ENCODE results near the gene KBTBD8. TPM values are rescaled to one million over a fixed set of nuclear protein-coding genes. Genes with fewer than 3 reads are reported as not detected.

Gene KBTBD8
- total and polyA plus RNA-seq, 4 donors = 0.94 to 5.0 (median 3.0) TPM

DNA sequence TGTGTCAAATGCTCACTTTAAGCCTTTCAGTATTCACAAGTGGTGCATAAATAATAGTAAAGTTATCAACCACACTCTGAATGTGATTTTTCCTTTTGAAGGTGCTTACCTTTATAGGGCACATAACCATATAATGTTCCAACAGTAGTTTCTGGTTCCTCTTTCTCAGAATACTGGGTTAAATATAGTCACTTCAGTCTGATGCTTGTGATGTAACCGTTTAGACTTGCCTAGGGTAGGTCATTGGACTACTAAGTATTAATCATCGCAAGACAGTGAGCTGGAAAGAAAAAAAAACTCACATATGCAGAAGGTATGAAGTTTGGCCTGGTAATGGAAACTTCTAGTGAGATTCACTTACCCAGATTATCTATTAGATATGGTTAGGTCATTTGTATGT lies 1.9 kb downstream of the KBTBD8 start:
- Histone ChIP-seq H3K27me3 (ENCODE audit: control insufficient read depth in 3 of 3, insufficient read depth in 3 of 3, low read length in 2 of 3) (peaks cover 0 to 22% (median 3%) of the 10 kb centered on the region in 3 donors), H3K9me3 (ENCODE audit: control insufficient read depth in 4 of 4, insufficient read depth in 3 of 4, low read length in 3 of 4) (no peaks in the 10 kb centered on the region), H3K9ac (ENCODE audit: insufficient read depth in 1 of 2, low read length in 2 of 2) (no peak overlapping the region), H3K27ac (ENCODE audit: low read depth in 1 of 2, low read length in 1 of 2) (peak overlapping the region in 1 of 2 donors; percentile 4), H3K36me3 (ENCODE audit: control insufficient read depth in 4 of 4, insufficient read depth in 4 of 4, low read length in 4 of 4) (peaks cover 0 to 10% (median 2%) of the 10 kb centered on the region in 4 donors), H3K4me1 (ENCODE audit: control insufficient read depth in 5 of 5, insufficient read depth in 5 of 5, low read length in 5 of 5) (peaks cover 0 to 9% (median 3%) of the 10 kb centered on the region in 5 donors), H3K4me3 (no peak overlapping the region)
- 57 to 67% methylated on average over 2 of the region's 2 CpGs for whole genome bisulfite sequencing, 2 donors
- no peak for ATAC-seq (ENCODE audit: insufficient read depth, low FRiP score)
- TF ChIP-seq CTCF (IDR thresholded peaks at IDR 0.05; ENCODE audit: control extremely low read depth, extremely low read depth) = no peak
- no peak for DNase-seq

- Histone ChIP-seq H3K4me3 (no peak overlapping the region), H3K9me3 (ENCODE audit: control insufficient read depth in 4 of 4, insufficient read depth in 3 of 4, low read length in 3 of 4) (no peaks in the 10 kb centered on the region), H3K27ac (ENCODE audit: low read depth in 1 of 2, low read length in 1 of 2) (no peak overlapping the region), H3K9ac (ENCODE audit: insufficient read depth in 1 of 2, low read length in 2 of 2) (no peak overlapping the region), H3K36me3 (ENCODE audit: control insufficient read depth in 4 of 4, insufficient read depth in 4 of 4, low read length in 4 of 4) (peaks cover 0 to 10% (median 2%) of the 10 kb centered on the region in 4 donors), H3K4me1 (ENCODE audit: control insufficient read depth in 5 of 5, insufficient read depth in 5 of 5, low read length in 5 of 5) (peaks cover 0 to 10% (median 3%) of the 10 kb centered on the region in 5 donors), H3K27me3 (ENCODE audit: control insufficient read depth in 3 of 3, insufficient read depth in 3 of 3, low read length in 2 of 3) (peaks cover 0 to 22% (median 3%) of the 10 kb centered on the region in 3 donors)
- TF ChIP-seq CTCF (IDR thresholded peaks at IDR 0.05; ENCODE audit: control extremely low read depth, extremely low read depth) = no peak
- ATAC-seq (ENCODE audit: insufficient read depth, low FRiP score) (no peak), DNase-seq (no peak)
- 78 to 85% methylated on average over 8 of the region's 8 CpGs for WGBS, 2 donors
These were observed 3.2 kb downstream of the KBTBD8 start for GRCh38 chr3:67001086-67001861.

- no peak for TF ChIP-seq CTCF (IDR thresholded peaks at IDR 0.05; ENCODE audit: control extremely low read depth, extremely low read depth)
- H3K36me3 ChIP-seq (ENCODE audit: control insufficient read depth in 4 of 4, insufficient read depth in 4 of 4, low read length in 4 of 4) = peaks cover 0 to 14% (median 2%) of the 10 kb centered on the region in 4 donors
- H3K4me3 ChIP-seq = no peak overlapping the region
- peaks cover 0 to 7% (median 0%) of the 10 kb centered on the region in 5 donors for H3K4me1 ChIP-seq (ENCODE audit: control insufficient read depth in 5 of 5, insufficient read depth in 5 of 5, low read length in 5 of 5)
- DNase-seq = no peak
- no peak overlapping the region for H3K9ac ChIP-seq (ENCODE audit: insufficient read depth in 1 of 2, low read length in 2 of 2)
- H3K27ac ChIP-seq (ENCODE audit: low read depth in 1 of 2, low read length in 1 of 2) = no peak overlapping the region
- H3K9me3 ChIP-seq (ENCODE audit: control insufficient read depth in 4 of 4, insufficient read depth in 3 of 4, low read length in 3 of 4) = no peaks in the 10 kb centered on the region
- no peak for ATAC-seq (ENCODE audit: insufficient read depth, low FRiP score)
- peaks cover 0 to 6% (median 0%) of the 10 kb centered on the region in 3 donors for H3K27me3 ChIP-seq (ENCODE audit: control insufficient read depth in 3 of 3, insufficient read depth in 3 of 3, low read length in 2 of 3)
- WGBS, 2 donors = 91 to 92% methylated on average over 1 of the region's 1 CpG
These were observed 7.9 kb downstream of the KBTBD8 start for GRCh38 chr3:67005974-67006373.
